ENCODE data around the gene CSTPP1. TPM values are rescaled to one million over a fixed set of nuclear protein-coding genes. Genes with fewer than 3 reads are reported as not detected.
"Not testable (repeated sequence)": the region's sequence is repeated elsewhere in the genome, so short reads cannot be mapped to it uniquely, and the experiment has no call there.

CSTPP1 gene
- total RNA-seq, 1 donor from 2014 or later: 15.2 TPM

DNA sequence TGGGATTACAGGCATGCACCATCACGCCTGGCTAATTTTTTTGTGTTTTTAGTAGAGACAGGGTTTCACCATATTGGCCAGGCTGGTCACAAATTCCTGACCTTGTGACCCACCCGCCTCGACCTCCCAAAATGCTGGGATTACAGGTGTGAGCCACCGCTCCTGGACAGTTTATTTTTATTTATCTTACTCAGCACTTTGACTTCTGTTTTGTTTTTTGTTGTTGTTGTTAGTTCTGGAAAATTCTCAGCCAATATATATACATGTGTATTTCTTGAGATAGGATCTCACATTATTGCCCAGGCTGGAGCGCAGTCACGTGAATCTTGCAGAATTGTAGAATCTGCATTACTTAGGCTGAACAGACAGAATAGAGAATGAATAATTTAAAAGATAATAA is 107.6 kb downstream of the CSTPP1 start:
- no peak for DNase-seq (ENCODE audit: low read depth, low spot score)

DNA sequence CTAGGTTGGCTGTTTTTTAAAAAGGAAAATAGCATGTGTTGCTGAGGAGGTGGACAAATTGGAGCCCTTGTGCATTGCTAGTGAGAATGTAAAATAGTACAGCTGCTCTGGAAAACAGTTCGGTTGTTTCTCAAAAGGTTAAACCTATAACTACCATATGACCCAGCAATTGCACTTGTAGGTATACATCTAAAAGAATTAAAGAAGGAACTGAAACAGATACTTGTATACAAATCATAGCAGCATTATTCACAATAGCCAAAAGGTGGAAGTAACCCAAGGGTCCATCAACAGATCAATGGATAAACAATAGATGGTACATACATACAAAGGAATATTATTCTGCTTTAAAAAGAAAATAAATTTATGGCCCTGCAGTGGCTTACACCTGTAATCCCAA is 111.4 kb downstream of the CSTPP1 start:
- DNase-seq (ENCODE audit: low read depth, low spot score): no peak

DNA sequence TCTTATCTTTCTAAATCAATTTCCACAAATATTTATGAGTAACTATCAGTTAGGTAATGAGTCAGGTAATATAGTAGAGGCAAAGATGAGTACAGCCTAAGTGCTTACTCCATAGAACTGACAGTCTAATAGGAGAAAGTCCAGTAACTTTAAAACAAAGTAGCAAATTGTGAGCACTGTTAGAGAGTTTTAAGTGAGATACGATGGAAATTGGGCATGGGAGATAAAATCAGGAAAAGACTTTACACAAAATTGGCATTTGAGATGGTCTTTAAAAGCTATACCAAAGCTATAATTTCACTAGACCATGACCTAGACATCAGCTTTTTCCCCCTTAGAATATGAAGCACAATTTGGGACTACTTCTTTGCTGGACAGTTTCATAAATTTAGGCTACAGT is 113.7 kb downstream of the CSTPP1 start:
- DNase-seq (ENCODE audit: low read depth, low spot score): no peak

DNA sequence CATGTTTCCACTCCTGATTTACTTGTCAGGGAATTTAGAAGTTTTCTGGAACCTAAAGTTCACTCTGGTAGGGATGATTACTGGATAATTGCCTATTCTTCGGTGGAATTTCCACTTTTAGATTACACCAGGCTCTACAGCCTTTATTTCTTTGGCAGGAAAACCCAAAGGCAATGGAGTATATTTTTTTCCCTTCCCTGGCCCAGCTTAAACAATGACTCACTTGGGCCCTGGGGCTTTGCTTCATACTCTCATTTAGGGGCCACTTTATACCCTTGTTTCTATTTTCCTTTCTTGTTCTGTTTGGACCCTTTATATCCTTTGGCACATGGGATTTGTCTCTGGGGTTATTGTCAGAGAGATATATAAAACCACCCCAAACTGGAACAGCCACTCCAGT is 114.7 kb downstream of the CSTPP1 start:
- no peak for DNase-seq (ENCODE audit: low read depth, low spot score)

DNA sequence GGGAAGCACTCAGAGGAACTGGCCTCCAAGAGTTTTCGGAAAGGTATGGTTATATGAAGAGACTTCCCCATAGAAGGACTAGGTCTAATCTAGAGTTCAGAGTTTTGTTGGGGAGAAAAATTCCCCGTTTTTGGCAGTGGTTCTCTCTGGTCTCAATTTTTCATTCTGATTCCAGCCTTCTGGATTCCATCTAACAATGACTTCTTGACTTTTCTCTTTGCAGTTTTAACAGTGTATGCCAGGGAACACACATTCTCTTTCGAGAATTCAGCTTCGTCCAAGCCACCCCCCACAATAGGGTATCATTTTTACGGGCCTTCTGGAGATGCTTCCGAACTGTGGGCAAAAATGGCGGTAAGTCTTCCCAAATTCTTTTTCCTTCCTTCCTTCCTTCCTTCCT is 115.6 kb downstream of the CSTPP1 start:
- no peak for DNase-seq (ENCODE audit: low read depth, low spot score)

DNA sequence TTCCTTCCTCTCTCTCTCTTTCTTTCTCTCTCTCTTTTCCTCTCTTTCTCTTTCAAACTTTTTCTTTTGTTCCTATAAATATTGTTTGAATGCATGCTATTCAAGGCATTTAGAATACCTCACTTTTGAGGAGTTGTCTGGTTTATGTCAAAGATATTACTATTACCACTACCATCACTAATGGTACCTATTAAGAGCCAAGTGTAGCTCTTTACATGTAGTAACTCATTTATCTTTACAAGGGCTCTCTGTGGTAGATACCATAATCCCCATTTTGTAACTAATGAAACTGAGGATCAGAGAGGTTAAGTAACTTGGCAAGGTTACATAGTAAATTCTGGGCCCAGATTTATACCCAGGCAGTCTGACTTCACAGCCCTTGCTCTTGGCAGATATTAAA is 116.0 kb downstream of the CSTPP1 start:
- no peak for DNase-seq (ENCODE audit: low read depth, low spot score)

DNA sequence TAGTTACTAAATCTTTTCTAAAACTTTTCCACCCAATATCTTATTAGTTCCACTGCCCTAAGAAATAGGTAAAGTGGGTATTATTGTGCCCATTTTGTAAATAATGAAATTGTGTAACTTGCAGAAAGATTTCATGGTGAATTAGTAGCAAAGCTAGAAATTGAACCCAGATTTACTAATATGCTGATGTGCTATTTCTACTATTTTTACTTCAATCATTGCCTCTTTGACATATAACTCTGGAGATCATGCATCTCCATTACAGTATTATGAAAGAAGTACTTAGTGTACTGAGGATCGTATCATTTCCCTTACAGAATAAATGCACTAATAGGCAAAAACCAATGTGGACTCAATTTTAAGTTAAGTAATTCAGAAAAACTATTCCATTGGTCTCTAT is 119.0 kb downstream of the CSTPP1 start:
- no peak for DNase-seq (ENCODE audit: low read depth, low spot score)

DNA sequence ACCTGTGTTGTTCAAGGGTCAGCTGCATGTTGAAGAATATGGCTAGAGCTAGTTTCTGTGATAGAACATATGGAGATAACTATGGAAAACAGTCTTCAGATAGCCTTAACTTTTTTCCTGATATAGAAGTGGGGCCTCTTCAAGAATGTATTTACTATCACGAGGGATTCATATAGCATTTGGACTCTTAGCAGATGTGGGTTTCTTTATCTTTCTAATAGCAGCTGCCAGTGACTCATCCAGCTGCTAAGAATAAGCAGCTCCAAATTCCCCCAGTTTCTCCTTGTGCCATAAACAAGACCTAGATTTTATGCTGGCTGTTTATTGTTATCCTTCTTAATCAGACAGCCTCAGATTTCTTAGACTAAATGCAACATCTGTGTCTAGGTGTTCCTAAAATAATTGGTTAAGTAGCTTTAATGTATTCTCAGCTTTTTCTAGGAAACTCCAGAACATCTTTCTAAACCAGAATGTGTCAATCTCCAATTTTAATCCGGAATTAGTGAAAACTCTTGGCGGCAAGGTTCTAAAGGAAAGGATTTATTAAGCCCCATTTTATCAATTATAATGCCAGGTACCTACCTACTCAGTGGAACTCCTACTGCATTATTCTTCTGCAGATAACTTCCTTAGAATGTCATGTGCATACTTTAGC is 119.8 kb downstream of the CSTPP1 start:
- peak; percentile 19 for DNase-seq (ENCODE audit: low read depth, low spot score)

DNA sequence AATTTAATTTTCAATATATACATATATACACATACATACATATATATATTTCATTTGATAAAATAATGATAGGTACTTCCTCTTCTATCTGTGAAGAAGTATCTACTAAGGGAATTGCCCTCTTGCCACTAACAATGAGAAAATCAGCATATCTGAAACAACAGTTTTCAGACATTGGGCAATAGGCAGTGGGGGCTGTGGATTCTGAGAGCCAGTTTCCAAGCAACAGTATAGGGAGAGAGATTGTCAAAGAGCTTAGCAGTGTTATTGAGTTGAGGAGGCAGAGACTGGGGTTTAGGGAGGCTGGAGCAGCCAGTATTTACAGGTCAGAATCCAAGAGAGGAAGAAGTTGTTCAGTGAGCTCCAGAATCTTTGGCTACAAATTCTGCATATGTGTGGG is 120.8 kb downstream of the CSTPP1 start:
- DNase-seq (ENCODE audit: low read depth, low spot score): no peak

DNA sequence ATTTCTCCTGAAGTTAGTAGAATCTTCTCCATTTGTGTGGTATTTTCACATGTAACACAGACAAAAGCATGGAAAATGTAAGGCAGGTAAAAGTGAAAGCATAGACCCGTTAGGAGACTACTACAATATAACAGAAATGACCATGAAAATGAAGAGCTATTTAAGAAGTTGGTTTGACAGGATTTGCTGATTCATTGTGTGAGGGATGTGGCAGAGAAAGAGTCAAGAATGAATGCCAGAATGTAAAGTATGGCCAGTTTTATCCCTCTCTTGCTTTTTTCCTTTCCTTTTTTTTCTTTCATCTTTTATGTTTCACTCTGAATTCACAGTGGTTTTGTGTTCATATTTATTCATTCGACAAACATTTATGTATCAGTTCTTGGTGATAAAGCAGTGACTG is 124.2 kb downstream of the CSTPP1 start:
- no peak for DNase-seq (ENCODE audit: low read depth, low spot score)

DNA sequence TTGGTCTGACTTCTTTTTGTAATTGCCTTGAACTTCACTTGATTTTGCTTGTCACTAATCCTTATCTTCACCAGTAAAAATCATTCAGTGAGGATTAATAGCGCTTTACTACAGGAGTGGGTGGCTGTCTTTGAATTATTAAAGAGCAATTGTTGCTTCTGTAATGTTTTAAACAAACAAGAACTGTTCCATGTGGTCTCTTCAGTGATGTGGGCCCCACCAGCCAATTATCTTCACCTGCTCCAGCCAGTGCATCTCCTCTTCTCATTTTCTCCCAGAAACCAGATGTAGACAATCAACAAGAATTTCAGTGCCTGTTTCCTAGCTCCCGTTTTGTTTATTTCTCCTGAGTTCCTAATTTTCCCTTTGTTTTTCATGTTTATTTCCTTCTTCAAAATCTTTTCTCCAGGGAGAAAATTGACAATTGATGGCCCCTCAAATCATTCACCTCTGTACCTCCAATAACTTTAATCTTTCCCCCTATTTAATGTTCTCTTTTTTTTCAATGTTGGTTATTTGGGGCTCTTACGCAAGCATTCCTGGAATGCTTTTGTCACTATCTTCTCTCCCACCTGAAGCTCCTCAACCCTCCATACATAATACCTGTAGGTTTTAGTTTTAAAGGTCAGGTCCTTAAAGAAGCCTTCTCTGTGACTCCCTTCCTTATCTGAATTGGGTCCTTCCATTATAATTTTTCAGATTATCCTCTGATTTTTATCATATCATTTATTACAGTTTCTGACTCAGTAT is 125.0 kb downstream of the CSTPP1 start:
- no peak for DNase-seq (ENCODE audit: low read depth, low spot score)

DNA sequence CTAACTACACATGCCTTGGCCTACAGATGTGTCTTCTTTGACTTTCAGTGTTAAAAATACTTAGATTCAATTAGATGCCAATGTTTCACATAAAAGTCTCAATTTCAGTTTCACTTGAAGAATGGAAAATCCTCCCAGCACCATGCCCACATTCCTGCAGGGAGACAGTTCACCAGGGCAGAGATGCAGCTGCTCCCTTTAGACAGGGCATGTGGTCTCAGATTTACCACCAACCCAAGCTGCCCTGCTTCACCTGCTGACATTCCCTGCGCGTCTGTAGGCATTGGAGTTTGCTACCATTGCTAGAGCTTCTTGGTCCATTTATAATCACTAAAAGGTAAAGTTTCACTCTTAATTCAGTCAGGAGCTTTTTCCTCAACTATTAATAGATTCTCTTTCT is 126.2 kb downstream of the CSTPP1 start:
- no peak for DNase-seq (ENCODE audit: low read depth, low spot score)

DNA sequence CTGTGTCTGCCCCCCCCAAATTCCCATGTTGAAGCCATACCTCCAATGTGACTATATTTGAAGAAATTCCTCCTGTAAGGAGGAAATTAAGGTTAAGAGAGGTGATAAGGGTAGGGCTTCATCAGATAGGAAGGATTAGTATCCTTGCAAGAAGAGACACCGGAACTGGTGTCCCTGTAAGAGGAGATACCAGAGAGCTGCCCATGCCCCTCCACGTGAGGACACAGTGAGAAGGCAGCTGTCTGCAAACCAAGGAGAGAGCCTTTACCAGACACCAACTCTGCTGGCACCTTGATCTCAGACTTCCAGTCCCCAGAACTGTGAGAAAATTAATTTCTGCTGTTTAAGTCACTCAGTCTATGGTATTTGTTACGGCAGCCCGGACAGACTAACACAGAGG is 130.8 kb downstream of the CSTPP1 start:
- no peak for DNase-seq (ENCODE audit: low read depth, low spot score)

DNA sequence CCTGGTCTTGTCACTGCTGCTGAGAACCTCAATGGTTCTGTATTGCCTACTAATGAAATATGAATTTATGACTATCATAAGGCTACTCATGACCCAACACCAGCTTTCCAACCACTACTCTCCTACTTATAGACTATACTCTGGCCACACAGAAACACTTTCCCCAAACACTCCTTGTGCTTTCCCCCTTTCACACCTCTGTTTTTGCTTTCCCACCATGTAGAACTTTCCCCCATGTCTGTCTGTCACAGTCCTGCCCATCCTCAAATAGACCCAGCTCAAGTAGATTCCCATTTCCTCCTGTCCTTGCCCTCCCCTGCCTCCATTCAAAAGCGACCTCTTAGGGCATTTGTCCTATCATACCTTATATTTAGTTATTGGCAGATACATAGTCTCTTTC is 134.2 kb downstream of the CSTPP1 start:
- DNase-seq (ENCODE audit: low read depth, low spot score): no peak

DNA sequence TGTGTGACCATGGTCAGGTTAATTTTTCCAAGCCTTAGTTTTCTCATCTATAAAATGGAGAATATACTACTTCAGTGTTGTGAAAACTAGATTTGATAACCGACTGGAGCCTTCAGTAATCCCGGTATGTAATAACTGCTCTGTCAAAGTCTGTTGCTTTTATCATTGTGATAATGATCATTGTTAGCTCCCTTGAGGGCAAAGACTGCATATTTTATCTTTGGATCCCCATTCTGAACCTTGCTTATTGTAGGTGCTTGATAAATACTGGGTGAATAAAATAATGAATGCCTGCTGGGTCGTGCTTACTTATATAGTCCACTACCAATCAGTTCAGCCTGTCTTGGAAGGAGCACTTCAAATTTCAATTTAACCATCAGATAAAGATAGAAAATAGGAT is 134.8 kb downstream of the CSTPP1 start:
- DNase-seq (ENCODE audit: low read depth, low spot score): no peak

DNA sequence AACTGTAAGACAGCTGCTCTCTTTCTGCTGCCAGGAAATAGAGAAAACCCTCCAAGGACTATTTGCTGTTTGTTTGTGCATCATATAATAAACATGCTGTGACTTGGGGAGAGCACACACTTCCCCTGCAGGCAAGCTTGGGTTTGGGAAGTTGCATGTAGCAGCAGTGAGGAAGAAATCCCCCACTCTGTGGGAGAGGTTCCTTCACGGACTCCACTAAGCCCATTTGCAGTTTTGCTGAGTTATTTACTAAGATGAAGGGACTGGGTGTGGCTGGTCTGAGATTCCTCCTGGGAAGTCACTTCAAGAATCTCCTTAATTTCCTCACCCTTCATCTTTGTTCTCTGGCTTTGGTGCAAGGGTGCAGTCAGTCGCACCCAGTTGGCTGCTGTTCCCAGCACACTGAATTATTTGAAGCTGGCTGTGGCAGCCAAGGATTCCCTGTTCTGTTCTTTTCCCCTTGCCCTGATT is 135.3 kb downstream of the CSTPP1 start:
- DNase-seq (ENCODE audit: low read depth, low spot score): no peak

DNA sequence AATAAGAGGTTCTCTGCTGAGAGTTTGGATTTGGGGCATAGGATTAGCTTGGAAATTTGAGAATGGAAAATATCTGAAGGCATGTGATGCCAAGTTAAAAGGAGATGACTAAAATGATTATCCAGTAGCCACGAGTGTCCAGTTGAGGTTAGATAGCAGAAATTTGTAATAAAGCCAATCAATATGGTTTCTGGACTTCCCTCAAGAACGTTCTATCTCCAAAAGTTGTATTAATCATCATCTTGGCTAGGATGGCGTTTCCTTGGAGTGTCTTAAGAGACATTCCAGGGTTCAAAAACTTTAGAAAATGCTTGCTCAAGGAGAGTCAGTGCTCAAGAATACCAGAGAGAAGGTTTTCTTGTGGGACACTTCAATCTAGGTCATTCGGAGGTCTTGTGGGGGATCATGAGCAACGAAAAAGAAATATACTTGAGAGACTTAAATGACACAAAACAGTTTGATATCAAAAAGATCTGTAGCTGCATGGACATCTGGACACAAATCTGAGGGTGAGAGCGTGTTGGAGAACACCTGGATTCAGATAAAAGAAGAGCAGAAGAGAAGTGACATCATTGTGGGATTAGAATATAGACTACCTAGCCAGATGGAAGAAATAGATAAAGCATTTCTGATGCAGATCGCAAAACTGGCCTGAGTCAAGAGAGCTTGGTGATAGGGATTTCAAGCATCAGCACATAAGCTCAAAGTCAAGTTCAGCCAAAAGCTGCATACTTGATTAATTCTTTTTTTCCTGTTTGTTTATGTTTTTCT is 142.4 kb downstream of the CSTPP1 start:
- no peak for DNase-seq (ENCODE audit: low read depth, low spot score)

DNA sequence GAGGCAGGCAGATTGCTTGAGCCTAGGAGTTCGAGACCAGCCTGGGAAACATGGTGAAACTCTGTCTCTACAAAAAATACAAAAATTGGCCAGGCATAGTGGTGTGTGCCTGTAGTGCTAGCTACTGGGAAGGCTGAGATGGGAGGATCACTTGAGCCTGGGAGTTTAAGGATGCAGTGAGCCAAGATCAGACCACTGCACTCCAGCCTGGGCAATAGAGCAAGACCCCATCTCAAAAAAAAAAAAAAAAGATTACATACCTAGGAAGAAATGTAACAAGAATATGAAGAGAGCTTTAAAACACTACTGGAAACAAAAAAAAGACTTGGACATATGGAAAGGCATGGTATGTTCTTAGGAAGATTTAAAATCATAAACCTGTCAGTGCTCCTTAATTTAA is 144.2 kb downstream of the CSTPP1 start:
- DNase-seq (ENCODE audit: low read depth, low spot score): not testable (repeated sequence)

DNA sequence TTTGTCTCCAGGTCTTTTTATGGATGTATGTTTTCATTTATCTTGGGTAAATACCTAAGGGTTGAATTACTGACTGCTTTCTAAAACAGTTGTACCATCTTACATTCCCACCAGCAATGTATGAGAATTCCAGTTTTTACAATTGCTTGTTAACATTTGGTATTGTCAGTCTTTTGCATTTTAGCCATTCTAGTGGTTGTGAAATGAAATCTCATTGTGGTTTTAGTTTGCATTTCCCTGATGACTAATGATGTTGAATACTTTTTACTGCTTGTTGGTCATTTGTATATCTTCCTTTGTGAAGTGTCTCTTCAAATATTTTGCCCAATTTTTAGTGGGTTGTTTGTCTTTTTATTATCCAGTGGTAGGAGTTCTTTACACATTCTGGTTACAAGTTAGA is 147.4 kb downstream of the CSTPP1 start:
- no peak for DNase-seq (ENCODE audit: low read depth, low spot score)

DNA sequence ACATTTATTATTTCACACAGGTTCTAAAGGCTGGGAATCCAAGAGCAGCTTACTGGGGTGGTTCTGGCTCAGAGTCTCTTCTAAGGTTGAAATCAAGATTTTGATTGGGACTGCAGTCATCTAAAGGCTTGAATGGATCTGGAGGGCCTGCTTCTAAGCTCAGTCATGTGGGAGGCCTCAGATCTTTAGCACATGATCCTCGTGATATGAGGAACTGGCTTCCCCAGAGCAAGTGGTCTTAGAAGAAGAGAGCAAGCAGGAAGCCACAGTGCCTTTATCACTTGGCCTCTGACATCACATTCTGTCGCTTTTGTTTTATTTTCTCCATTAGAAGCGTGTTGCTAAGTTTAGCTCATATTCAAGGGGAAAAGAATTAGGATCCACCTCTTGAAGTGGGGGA is 151.2 kb downstream of the CSTPP1 start:
- DNase-seq (ENCODE audit: low read depth, low spot score): no peak

DNA sequence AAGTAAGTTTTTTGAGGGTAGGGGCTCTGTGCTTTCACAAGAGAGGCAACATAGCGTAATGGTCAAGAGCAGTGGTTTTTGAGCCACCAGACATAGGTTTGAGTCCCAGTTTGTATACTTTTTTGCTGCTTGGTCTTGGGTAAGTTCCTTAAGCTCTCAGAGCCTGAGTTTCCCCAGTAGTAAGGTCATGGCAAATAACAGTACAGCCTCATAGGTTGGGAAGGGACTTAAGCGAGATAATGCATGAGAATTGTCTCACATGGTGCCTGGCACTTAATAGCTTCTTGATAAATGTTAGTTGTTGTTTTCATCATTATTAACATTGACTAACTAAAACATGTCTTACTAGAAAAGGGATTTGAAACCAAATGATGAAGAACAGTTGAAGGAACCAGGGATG is 157.0 kb downstream of the CSTPP1 start:
- DNase-seq (ENCODE audit: low read depth, low spot score): no peak

DNA sequence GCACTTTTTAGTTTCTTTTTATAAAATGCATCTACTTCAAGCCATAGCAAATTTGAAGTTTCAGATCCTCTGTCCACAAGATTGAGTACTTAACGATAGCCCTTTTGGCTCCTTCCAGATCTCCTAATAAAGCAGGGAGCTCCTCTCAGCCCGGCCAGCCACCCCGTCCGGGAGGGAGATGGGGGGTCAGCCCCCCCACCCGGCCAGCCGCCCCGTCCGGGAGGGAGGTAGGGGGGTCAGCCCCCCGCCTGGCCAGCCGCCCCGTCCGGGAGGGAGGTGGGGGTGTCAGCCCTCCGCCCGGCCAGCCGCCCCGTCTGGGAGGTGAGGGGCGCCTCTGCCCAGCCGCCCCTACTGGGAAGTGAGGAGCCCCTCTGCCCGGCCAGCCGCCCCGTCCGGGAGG is 160.3 kb downstream of the CSTPP1 start:
- DNase-seq (ENCODE audit: low read depth, low spot score): not testable (repeated sequence)
